Panc1 (cell line): ENCODE measurements around the gene YJU2.

Experiments used
- CTCF ChIP-seq: fragments of 450-650 bp; IDR thresholded peaks from 2 replicates; pipeline ENCODE4 v1.5.1; 2017; ENCODE audit warnings: mild to moderate bottlenecking
- POLR2AphosphoS5 ChIP-seq: IDR thresholded peaks from 2 replicates; pipeline ENCODE4 v1.6.1; 2012; ENCODE audit warnings: mild to moderate bottlenecking, low read depth, low read length, moderate library complexity
- REST ChIP-seq, 2 experiments: IDR thresholded peaks; 2 replicates each; pipeline ENCODE4 v1.6.1; 2011 to 2012; ENCODE audit warnings: low read depth in 2 of 2, control low read depth in 1 of 2, low read length in 1 of 2, mild to moderate bottlenecking in 1 of 2, moderate library complexity in 1 of 2; ENCODE audit not compliant: insufficient read depth in 1 of 2
- SIN3A ChIP-seq: IDR thresholded peaks from 2 replicates; pipeline ENCODE4 v1.6.1; 2012; ENCODE audit warnings: low read depth, mild to moderate bottlenecking, low read length, moderate library complexity, borderline replicate concordance; ENCODE audit not compliant: insufficient read depth
- TCF7L2 ChIP-seq: IDR thresholded peaks from 2 replicates; pipeline ENCODE4 v1.6.1; 2011; ENCODE audit warnings: mild to moderate bottlenecking, low read depth, low read length, inconsistent platforms

- TF ChIP-seq CTCF (no peak), REST (IDR thresholded peaks at IDR 0.05; ENCODE audit: insufficient read depth in 1 of 2, low read depth in 2 of 2, low read length in 1 of 2) (no peak), POLR2AphosphoS5 (no peak), SIN3A (no peak), TCF7L2 (no peak)
Measured at GRCh38 chr19:4256563-4256962, 9.7 kb downstream of the YJU2 start.
